CD4-positive, alpha-beta T cell treated with Interleukin-17A for 4 hours (primary cell): ENCODE data around the gene R3HCC1L.

Experiments
- DNase-seq: peaks from one replicate; pipeline ENCODE4 v3.0.0-alpha.2; 2020; ENCODE audit warnings: mixed read lengths

Gene R3HCC1L

GRCh38 chr10:98262571-98262970, 128.1 kb downstream of the R3HCC1L start:
- no peak for DNase-seq

DNA sequence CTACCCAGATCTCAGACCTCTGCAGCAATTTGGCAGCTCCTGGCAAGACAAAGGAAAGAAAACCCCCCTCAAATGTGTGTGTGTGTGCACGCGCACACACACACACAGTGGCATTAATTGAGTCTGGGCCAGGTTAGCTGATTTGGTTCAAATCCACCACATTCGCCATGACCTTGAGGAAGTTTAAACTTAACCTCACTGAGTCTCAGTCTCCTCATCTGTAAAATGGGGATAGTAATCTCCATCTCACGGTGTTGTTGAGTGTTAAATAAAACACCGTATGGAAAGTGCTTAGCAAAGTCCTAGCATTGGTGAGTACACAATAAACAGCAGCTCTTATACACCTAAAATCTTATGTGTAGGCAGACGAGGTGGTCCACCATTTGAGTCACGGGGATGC, 128.6 kb downstream of the R3HCC1L start:
- no peak for DNase-seq

DNA sequence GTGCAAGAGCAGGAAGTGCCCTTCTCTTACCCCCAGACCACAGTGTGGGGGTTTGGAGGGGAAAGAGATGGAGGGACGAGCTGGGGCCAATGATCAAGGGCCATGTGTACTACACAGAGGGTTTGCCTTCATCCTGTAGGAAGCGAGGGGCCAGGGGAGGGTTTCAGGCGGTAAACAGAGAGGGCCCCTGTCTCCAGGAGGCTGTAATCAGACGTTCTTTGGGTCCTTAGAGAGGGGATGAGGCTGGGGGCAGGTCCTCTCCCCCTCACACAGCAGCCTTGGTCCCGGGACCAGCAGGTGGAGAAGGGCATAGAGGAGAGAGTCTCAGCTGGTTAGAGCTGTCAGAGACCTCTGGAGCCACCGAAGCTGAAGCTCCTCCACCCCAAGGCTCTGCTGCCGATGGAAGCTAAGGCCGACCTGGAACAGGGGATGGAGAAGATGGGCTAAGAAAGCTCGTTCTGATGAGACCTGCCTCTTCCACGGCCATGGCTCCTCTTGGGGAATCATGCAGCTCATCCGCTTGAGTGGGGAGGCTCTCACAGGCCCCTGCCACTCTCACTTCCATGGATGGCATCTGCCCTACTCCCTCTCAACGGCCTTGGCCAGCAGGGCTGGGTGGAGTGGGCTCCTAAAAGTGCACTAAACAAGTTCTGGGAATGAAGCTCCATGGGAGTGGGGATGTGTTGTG, 130.1 kb downstream of the R3HCC1L start:
- no peak for DNase-seq

- no peak for DNase-seq
These were observed 131.2 kb downstream of the R3HCC1L start for GRCh38 chr10:98265403-98266378.

- DNase-seq: no peak
These were observed 132.2 kb downstream of the R3HCC1L start for GRCh38 chr10:98266647-98267046.

GRCh38 chr10:98267069-98267893, 132.8 kb downstream of the R3HCC1L start:
- DNase-seq: no peak

- no peak for DNase-seq
These were observed 133.6 kb downstream of the R3HCC1L start, which contains the start of gene LOXL4 for GRCh38 chr10:98267894-98268693. Gene LOXL4 (minus strand): TSS chr10:98268194. CDS start chr10:98263019, 5,175 bp downstream.

GRCh38 chr10:98268694-98269431, 134.4 kb downstream of the R3HCC1L start:
- DNase-seq: no peak

DNA sequence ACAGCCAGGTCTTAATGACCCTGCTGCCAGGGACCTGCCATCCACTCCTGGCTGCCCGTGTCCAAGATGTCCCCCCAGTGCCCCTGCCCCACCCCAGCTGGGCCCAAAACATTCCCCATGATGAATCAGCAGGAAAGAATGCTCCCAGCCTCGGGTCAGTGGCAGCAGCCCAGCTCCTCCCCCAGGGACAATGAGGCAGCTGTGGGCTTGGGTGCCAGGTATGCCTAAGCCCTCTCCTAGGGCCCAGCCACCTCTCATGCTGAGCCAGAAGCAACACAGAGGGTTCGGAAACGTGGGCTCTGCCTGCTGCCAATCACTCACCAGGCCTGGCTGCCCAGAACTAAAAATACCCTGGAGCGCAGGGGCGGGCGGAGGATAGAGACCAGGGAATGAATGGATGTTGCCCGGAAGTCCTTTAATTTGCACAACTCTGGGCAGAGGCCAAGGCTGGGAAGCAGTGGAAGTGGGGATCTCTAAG, 135.0 kb downstream of the R3HCC1L start:
- no peak for DNase-seq

GRCh38 chr10:98270073-98270740, 135.8 kb downstream of the R3HCC1L start:
- no peak for DNase-seq

- DNase-seq: no peak
These were observed 136.3 kb downstream of the R3HCC1L start for GRCh38 chr10:98270786-98271185.

DNA sequence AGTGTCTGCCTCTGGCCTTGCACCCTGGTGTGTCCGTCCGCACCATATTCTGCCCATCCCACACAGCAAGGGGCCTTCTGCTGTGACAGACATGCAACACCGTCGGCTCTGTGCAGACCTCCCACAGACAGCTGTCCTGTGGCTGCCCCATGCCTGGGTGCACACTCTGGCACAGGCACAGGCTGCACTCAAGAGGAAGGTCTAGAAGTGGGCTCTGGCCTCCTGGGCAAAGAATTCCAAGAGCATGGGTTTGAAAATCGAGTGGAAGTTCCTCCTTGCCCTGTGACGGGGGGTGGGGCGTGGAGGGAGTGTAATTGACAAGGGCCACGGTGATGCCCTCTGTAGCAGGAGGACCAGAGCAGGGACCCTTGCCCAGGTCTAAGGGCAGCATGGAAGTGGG, 137.8 kb downstream of the R3HCC1L start:
- DNase-seq: no peak

GRCh38 chr10:98272656-98273055, 138.2 kb downstream of the R3HCC1L start:
- DNase-seq: no peak

- DNase-seq: no peak
These were observed 138.8 kb downstream of the R3HCC1L start for GRCh38 chr10:98273057-98273850.

- DNase-seq: no peak
These were observed 140.1 kb downstream of the R3HCC1L start for GRCh38 chr10:98274562-98274961.

DNA sequence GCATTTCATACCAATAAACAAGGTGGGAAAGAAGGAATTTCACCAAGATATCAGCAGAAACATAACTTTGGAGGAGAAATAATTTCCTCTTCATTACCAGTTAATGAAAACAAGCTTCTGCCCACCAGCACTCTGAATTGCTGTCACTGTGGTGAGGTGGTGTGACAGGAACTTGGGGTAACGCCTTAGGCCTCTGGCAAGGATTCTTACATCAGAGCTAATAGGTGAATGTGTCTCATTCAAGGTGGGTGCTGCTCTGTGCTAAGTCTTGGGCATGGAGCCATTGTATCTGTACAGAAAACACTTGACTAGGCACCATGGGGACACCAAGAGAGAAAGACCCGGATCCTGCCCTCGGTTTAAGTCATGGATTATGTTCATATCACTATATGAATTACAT, 141.9 kb downstream of the R3HCC1L start:
- no peak for DNase-seq

GRCh38 chr10:98285416-98285815, 151.0 kb downstream of the R3HCC1L start:
- DNase-seq: no peak

- DNase-seq: no peak
These were observed 152.0 kb downstream of the R3HCC1L start for GRCh38 chr10:98286419-98286818.

- DNase-seq: no peak
These were observed 152.9 kb downstream of the R3HCC1L start for GRCh38 chr10:98287321-98287720.

GRCh38 chr10:98289802-98290209, 155.3 kb downstream of the R3HCC1L start:
- DNase-seq: no peak
